22Rv1 (cell line): ENCODE data around the gene CHD2.

Experiments
- ZFX ChIP-seq: fragments of 450-650 bp; IDR thresholded peaks from 2 replicates; pipeline ENCODE4 v1.6.1; 2017; ENCODE audit warnings: antibody characterized with exemption, borderline replicate concordance
- TF ChIP-seq, protein P1 (sequence below): fragments of 450-650 bp; IDR thresholded peaks from 2 replicates; pipeline ENCODE4 v1.5.1; 2017; ENCODE audit warnings: mild to moderate bottlenecking

DNA sequence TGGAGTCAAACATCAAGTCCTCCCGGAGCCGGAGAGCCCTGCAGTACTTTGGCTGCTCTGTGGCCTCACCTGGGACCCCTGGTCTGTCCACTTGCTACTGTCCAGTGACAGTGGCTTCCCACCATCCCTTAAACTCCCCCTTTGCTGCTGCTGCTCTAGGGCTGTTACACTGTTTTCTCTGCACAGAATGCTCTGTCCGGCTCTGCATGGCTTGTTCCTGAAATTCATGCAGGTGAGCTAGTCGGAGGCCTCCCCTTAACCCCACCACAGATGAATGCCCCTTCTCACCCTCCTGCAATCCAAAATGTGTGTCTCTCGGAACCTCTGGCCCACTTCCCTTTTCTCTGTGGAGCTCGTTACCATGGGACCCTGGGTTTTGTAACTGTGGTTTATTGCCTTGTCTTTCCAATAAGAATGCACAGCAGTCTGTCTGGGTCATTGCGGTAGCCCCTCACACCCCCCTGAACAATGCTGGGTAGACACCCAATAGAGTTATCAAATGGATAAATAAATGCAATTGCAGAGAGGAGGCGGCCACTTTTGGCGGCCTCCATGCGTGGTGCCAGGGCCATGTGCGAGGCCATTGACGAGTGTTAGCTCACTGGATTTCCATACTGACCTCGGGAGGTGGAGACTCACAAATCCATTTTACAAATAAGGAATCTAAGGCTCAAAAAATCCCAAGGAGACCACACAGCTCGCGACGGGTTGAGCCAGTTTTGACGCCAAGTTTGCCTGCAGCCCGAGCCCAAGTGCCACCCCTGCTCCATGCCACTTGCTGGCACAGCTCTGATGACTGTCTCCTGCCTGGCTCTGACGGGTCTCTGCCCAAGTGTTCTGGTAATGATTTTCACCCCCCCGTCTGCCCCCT lies 140.4 kb downstream of the CHD2 start:
- TF ChIP-seq, protein P1, sequence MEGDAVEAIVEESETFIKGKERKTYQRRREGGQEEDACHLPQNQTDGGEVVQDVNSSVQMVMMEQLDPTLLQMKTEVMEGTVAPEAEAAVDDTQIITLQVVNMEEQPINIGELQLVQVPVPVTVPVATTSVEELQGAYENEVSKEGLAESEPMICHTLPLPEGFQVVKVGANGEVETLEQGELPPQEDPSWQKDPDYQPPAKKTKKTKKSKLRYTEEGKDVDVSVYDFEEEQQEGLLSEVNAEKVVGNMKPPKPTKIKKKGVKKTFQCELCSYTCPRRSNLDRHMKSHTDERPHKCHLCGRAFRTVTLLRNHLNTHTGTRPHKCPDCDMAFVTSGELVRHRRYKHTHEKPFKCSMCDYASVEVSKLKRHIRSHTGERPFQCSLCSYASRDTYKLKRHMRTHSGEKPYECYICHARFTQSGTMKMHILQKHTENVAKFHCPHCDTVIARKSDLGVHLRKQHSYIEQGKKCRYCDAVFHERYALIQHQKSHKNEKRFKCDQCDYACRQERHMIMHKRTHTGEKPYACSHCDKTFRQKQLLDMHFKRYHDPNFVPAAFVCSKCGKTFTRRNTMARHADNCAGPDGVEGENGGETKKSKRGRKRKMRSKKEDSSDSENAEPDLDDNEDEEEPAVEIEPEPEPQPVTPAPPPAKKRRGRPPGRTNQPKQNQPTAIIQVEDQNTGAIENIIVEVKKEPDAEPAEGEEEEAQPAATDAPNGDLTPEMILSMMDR, result no peak
- TF ChIP-seq ZFX, result no peak
